Fibroblast of the aortic adventitia (primary cell): ENCODE results near the gene SSPN. TPM values are rescaled to one million over a fixed set of nuclear protein-coding genes. Genes with fewer than 3 reads are reported as not detected.

Source experiments
- DNase-seq: peaks from one replicate; pipeline ENCODE4 v3.0.0-alpha.2; 2010; ENCODE audit warnings: low read depth
- H3K4me3 ChIP-seq: 2 replicates; pipeline ENCODE4 v1.5.1; 2011; ENCODE audit warnings: low read depth, mild to moderate bottlenecking, control low read depth, low read length, moderate library complexity
- CTCF ChIP-seq: IDR thresholded peaks from 2 replicates; pipeline ENCODE4 v1.5.1; 2011; ENCODE audit warnings: mild to moderate bottlenecking, low read length, control low read depth, inconsistent platforms; ENCODE audit not compliant: insufficient read depth
- total RNA-seq: library from RNA; depleted of rRNA; stranded (reverse); fragments of >200 nt; gene quantifications from 2 replicates; pipeline ENCODE4 v1.2.3, GENCODE V29; 2012; ENCODE audit warnings: low replicate concordance

SSPN gene
- total RNA-seq, 1 donor, result 23.0 TPM

DNA sequence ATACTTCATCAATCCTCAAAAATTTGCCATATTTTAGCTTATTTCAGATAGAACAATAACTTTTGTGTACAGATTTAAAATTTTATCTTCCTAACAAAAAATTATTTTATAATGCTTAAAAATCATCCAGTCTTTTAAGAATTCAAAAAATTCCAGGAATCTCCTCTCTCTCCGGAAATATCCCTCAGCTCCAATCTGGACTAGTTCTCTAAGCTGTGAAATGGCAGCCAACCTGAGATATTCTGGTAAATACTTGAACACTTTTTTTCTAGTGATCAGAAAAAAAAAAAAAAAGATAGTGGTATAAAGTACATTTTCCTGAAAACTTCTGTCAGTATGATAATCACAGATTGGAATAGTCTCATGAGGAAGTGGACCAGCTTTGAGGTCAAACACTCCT, 57.6 kb downstream of the SSPN start:
- DNase-seq, result peak; percentile 46
- H3K4me3 ChIP-seq, result no peak overlapping the region
- no peak for TF ChIP-seq CTCF

- TF ChIP-seq CTCF, result no peak
- peak; percentile 84 for DNase-seq
- no peak overlapping the region for H3K4me3 ChIP-seq
Measured at GRCh38 chr12:26255893-26256645, 60.7 kb downstream of the SSPN start.

- peak; percentile 25 for DNase-seq
- no peak for TF ChIP-seq CTCF
Measured at GRCh38 chr12:26264215-26264838, 69.0 kb downstream of the SSPN start.

GRCh38 chr12:26265606-26266005, 70.2 kb downstream of the SSPN start:
- no peak for TF ChIP-seq CTCF

More at GRCh38 chr12:26264215-26264838, 69.0 kb downstream of the SSPN start:
- no peak overlapping the region for H3K4me3 ChIP-seq

GRCh38 chr12:26266881-26267280, 71.5 kb downstream of the SSPN start:
- no peak overlapping the region for H3K4me3 ChIP-seq
- no peak for DNase-seq
- TF ChIP-seq CTCF, result no peak

More at GRCh38 chr12:26265606-26266005, 70.2 kb downstream of the SSPN start:
- no peak for DNase-seq
- no peak overlapping the region for H3K4me3 ChIP-seq

GRCh38 chr12:26268841-26269561, 73.6 kb downstream of the SSPN start:
- DNase-seq, result peak; percentile 12
- TF ChIP-seq CTCF, result no peak
- no peak overlapping the region for H3K4me3 ChIP-seq
